HG03571 (cell line): ENCODE results near the gene LRRC25.
A peak's percentile ranks its signal among the peaks of the same experiment; 100 is the strongest.
"Not testable (repeated sequence)": the region's sequence is repeated elsewhere in the genome, so short reads cannot be mapped to it uniquely, and the experiment has no call there.

Experiments used
- ATAC-seq: cut with Tn5 transposase; IDR thresholded peaks from one replicate; pipeline ENCODE4 v1.9.1; 2021; ENCODE audit not compliant: unreplicated experiment

The LRRC25 gene

DNA sequence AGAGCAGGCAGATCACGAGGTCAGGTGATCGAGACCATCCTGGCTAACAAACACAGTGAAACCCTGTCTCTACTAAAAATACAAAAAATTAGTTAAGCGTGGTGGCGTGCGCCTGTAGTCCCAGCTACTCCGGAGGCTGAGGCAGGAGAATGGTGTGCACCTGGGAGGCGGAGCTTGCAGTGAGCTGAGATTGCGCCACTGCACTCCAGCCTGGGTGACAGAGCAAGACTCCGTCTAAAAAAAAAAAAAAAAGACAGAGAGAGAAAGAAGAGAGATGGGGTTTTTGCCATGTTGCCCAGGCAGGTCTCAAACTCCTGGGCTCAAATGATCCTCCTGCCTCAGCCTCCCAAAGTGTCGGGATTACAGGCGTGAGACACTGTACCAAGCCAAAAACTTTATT lies 8.3 kb upstream of the LRRC25 start:
- ATAC-seq: not testable (repeated sequence)

GRCh38 chr19:18402455-18403248 lies 5.2 kb upstream of the LRRC25 start:
- ATAC-seq: not testable (repeated sequence)

- no peak for ATAC-seq
Observed at GRCh38 chr19:18401580-18402112, 4.2 kb upstream of the LRRC25 start.

- no peak for ATAC-seq
Observed at GRCh38 chr19:18399008-18399407, 1.6 kb upstream of the LRRC25 start.

GRCh38 chr19:18396471-18397241 lies 766 bp downstream of the LRRC25 start:
- ATAC-seq: no peak

- no peak for ATAC-seq
Observed at GRCh38 chr19:18393836-18394235, 3.6 kb downstream of the LRRC25 start.

- no peak for ATAC-seq
Observed at GRCh38 chr19:18392926-18393325, 4.5 kb downstream of the LRRC25 start.

DNA sequence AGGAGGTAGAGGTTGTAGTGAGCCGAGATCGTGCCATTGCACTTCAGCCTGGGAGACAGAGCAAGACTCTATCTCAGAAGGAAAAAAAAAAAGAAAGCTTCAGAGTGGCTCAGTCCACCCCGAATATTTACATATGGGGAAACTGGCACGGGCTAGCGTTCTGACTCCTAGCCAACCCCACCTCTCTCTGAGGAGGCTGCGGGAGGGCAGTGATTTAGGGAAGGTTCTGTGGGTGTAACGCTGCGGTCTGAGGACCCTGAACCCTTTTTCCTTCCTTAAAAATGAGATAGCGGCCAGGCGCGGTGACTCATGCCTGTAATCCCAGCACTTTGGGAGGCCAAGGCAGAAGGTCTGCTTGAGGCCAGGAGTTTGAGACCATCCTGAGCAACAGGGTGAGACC lies 5.0 kb downstream of the LRRC25 start:
- no peak for ATAC-seq

DNA sequence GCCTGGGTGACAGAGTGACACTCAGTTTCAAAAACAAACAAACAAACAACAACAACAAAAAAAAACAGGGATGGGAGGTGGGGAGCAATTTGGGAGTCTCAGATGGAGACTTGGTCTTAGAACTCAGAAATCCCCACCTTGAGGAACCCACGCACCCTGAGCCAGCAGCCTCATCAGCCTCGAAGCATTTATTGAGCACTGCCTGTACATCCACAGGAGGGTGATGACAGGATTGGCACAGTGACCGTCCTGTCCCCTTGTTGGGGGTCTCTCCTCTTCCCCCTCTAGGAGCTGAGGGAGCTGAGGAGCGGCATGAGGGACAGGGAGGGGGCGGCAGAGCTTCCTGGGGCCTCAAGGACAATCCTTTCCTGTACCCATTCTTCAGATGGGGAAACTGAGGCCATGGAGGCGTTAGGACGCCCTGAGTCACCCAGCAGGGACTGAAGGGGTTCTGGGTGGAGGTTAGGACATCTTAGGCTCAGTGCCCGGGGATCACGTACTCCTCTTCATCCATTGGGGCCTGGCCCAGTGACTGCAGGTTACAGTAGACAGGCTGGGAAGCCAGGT lies 5.8 kb downstream of the LRRC25 start:
- ATAC-seq: no peak

DNA sequence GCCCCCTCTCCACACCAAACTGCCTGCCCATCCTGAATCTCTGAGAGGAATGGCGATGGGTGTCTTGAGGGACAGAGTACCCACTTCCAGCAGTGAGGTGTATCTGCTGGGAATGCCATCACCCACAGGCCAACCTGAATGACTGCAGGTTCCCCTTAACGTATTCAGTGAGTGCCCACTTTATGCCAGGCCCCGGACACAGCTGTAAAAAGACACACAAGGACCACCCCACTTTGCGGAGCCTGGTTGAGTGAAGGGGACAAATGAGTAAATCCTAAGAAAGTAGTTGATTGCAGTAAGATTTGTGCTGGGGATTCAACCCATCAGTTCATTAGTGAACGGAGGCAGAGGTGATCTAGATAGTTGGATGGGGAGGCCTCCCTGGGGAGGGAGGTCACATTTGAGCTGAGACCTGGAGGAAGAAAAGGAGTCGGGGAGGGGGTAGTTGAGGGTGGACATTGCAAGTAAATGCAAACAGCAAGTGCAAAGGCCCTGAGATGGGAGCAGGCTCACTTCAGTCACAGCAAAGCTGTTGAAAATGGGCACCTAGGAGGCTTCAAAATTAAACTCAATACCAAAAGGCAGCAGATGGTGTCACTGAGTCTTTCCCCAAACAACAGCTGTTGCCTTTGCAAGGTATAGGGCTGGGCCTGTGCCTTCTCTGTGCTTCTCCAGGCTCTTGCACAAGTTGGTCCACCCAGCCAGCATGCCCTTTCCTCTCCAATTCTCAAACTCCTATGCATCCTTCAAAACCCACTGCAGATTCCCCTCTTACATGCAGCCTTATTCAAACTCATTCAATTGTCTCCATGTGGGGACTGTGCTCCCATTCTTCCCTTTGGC lies 7.1 kb downstream of the LRRC25 start:
- no peak for ATAC-seq

DNA sequence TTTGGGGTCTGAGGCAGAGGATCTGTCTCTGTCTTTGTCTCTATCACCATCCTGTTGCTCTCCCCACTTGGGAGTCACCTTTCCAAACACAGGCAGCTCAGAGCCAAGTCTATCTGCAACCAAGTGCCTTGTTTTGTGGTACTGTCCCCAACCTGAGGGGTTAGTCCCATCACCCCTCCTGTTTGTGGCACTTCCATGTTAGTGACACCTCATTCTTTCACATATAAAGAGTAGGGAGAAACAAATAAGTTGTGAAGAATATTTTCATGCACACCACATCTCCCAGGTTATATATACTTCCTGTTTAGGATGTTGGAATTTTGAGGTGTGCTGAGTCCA lies 7.7 kb downstream of the LRRC25 start:
- ATAC-seq: no peak

- ATAC-seq: no peak
Observed at GRCh38 chr19:18388960-18389725, 8.3 kb downstream of the LRRC25 start.

DNA sequence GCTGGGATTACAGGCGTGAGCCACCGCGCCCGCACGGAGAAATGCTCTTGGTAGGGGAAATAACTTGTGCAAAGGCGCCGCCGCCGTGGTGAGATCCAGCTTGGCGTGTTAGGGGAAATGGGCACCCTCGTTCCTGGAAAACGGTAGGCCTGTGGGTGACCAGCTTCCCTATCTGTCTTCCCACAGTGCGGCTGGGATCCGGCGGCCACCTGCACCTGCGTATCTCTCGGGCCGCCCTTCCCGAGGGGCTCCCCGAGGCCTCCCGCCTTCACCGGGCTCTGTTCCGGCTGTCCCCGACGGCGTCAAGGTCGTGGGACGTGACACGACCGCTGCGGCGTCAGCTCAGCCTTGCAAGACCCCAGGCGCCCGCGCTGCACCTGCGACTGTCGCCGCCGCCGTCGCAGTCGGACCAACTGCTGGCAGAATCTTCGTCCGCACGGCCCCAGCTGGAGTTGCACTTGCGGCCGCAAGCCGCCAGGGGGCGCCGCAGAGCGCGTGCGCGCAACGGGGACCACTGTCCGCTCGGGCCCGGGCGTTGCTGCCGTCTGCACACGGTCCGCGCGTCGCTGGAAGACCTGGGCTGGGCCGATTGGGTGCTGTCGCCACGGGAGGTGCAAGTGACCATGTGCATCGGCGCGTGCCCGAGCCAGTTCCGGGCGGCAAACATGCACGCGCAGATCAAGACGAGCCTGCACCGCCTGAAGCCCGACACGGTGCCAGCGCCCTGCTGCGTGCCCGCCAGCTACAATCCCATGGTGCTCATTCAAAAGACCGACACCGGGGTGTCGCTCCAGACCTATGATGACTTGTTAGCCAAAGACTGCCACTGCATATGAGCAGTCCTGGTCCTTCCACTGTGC lies 9.1 kb downstream of the LRRC25 start:
- ATAC-seq: peak; percentile 63

DNA sequence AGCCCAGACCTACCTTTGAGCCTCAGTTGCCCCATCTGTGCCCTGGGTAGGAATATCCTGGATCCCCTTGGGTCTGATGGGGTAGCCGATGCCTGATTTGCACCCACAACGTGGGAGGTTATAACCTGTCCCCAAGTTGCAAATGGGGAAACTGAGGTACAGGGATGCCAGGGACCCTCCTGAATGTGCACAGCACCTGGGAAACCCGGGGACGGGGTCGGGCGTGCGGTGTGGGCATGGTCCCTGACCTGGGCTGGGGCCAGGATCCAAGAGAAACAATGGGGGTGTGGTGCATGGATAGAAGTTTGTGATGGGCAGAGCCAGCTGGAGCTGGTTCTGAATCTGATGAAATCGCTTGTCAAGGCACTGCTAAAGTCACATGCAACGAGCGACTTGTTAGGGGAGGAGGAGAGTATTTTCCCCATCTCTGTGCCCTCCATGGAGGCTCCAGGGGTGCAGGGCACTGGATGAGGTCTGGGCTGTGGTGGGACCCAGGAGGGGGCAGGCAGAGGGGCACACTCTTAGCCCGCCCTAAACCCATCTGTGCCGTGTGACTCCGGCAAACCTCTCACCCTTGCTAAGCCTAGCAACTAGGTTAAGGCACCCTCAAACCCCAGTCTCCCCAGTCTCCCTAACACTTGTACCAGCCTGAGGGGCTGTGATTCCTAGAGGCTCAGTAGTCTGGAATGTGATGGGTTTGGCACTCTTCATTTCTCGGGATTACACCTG lies 10.7 kb downstream of the LRRC25 start:
- ATAC-seq: no peak

- no peak for ATAC-seq
Observed at GRCh38 chr19:18385675-18386542, 11.5 kb downstream of the LRRC25 start, which contains the start of gene GDF15. Gene GDF15, plus strand, starts transcription at chr19:18386158. Its CDS starts 32 bp downstream, at chr19:18386190.

- no peak for ATAC-seq
Observed at GRCh38 chr19:18385359-18385674, 12.1 kb downstream of the LRRC25 start.

DNA sequence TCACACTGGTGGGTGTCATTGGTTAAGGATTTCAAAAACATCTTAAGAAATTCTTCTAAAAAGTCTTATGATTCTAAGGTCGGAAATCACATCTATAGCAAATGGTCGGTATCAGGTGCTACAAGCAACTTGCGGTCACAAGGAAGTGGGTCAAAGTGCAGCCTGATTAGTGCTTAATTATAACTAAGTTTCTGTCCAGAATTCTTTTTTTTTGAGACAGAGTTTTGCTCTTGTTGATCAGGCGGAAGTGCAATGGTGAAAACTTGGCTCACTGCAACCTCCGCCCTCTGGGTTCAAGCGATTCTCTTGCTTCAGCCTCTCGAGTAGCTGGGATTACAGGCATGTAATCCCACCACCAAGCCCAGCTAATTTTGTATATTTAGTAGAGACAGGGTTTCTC lies 12.6 kb downstream of the LRRC25 start:
- no peak for ATAC-seq

DNA sequence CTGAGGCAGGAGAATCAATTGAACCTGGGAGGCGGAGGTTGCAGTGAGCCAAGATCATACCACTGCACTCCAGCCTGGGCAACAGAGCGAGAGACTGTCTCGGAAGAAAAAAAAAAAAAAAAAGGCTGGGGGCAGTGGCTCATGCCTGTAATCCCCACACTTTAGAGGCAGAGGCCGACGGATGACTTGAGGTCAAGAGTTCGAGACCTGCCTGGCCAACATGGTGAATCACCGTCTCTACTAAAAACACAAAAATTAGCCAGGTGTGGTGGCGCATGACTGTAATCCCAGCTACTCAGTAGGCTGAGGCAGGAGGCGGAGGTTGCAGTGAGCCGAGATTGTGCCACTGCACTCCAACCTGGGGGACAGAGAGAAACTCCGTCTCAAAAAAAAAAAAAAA lies 13.8 kb downstream of the LRRC25 start:
- ATAC-seq: not testable (repeated sequence)
